Spleen (tissue), 11 donors: ENCODE results near the gene PAK1IP1. TPM values are rescaled to one million over a fixed set of nuclear protein-coding genes. Genes with fewer than 3 reads are reported as not detected.

ENCODE experiments used
- DNase-seq: peaks from one replicate; pipeline ENCODE4 v3.0.0-alpha.2; 2020
- H3K27ac ChIP-seq, 8 donors: fragments of 200-600 bp; sonication (generic) in 7 of 8; 1 replicate in 4 of 8; 2 replicates in 4 of 8; pipeline versions ENCODE4 v1.5.0 to v1.8.0; 2016 to 2021; ENCODE audit warnings: inconsistent platforms in 4 of 8, mild to moderate bottlenecking in 4 of 8, moderate library complexity in 1 of 8
- H3K27me3 ChIP-seq, 7 donors: fragments of 200-600 bp; sonication (generic) in 6 of 7; replicated peaks in 1 of 7; 1 replicate in 4 of 7; 2 replicates in 3 of 7; pipeline versions ENCODE4 v1.5.0 to v1.8.0; 2016 to 2021; ENCODE audit warnings: inconsistent platforms in 3 of 7, mild to moderate bottlenecking in 1 of 7
- H3K36me3 ChIP-seq, 6 donors: fragments of 200-600 bp; sonication (generic) in 5 of 6; 1 replicate in 4 of 6; 2 replicates in 2 of 6; pipeline versions ENCODE4 v1.5.0 to v1.8.0; 2016 to 2021; ENCODE audit warnings: inconsistent platforms in 2 of 6
- H3K4me1 ChIP-seq, 6 donors: fragments of 200-600 bp; sonication (generic) in 5 of 6; 1 replicate in 3 of 6; 2 replicates in 3 of 6; pipeline versions ENCODE4 v1.5.0 to v1.8.0; 2016 to 2021; ENCODE audit warnings: inconsistent platforms in 3 of 6
- H3K4me3 ChIP-seq, 8 donors: fragments of 200-600 bp; sonication (generic) in 7 of 8; 1 replicate in 4 of 8; 2 replicates in 4 of 8; pipeline versions ENCODE4 v1.5.0 to v1.8.0; 2016 to 2021; ENCODE audit warnings: inconsistent platforms in 4 of 8, mild to moderate bottlenecking in 4 of 8, moderate library complexity in 2 of 8
- H3K9me3 ChIP-seq, 8 donors: fragments of 200-600 bp; sonication (generic) in 7 of 8; 1 replicate in 4 of 8; 2 replicates in 4 of 8; pipeline versions ENCODE4 v1.5.0 to v1.8.0; 2016 to 2021; ENCODE audit warnings: inconsistent platforms in 4 of 8
- CTCF ChIP-seq, 11 experiments: fragments of 200-600 bp in 7 of 11; fragments of 450-650 bp in 4 of 11; sonication (generic) in 4 of 11; IDR thresholded peaks in 8 of 11; conservative IDR thresholded peaks in 3 of 11; 1 replicate in 7 of 11; 2 replicates in 4 of 11; pipeline versions ENCODE4 v1.4.0 to v1.8.0; 2016 to 2021; ENCODE audit warnings: antibody characterized with exemption in 11 of 11, inconsistent platforms in 4 of 11, mild to moderate bottlenecking in 1 of 11
- POLR2A ChIP-seq, 3 donors: fragments of 450-650 bp; IDR thresholded peaks; one replicate each; pipeline ENCODE4 v1.5.1; 2017; ENCODE audit warnings: antibody characterized with exemption in 3 of 3, mild to moderate bottlenecking in 1 of 3
- POLR2AphosphoS5 ChIP-seq, 3 donors: sonication (generic); formaldehyde crosslinking; IDR thresholded peaks; one replicate each; pipeline ENCODE4 v1.5.1; 2017; ENCODE audit warnings: antibody characterized with exemption in 3 of 3
- WGBS, 5 donors: extraction: QIAGEN DNeasy Blood & Tissue Kit in 3 of 5; methylation state at CpG; one replicate each; pipeline versions ENCODE4 v1.1.5 to v1.1.7; 2013 to 2018; 5-methylcytosine and 5-hydroxymethylcytosine counted together
- intact Hi-C: fragments of 100-400 bp; cut with DNase I; formaldehyde crosslinking; loops from one replicate; pipeline ENCODE4 v1.15.0; 2023; ENCODE audit warnings: low total_unique reads
- polyA plus RNA-seq, 3 donors: library from polyadenylated mRNA; stranded (reverse); fragments of 200-250 nt; gene quantifications; one replicate each; pipeline ENCODE4 v1.2.1, GENCODE V29; 2013
- total RNA-seq, 7 donors: library from RNA; depleted of rRNA in 3 of 7; stranded (reverse); fragments of >200 nt in 3 of 7; fragmentation: NEBNext Ultra II Directional in 4 of 7; extraction: Animal tissue kit (Norgen Biotek cat#: 25700) in 4 of 7; gene quantifications; one replicate each; pipeline versions ENCODE4 v1.1.0 to v1.2.1, GENCODE V29; 2016 to 2021
- donor health status: healthy with polysubstance abuse.
- donor health status: DM: no; HTN: no; CAD: no; lungs with moderate emphysema.
- donor health status: DM: no; HTN: no; CAD: no.
- donor health status: Bipolar disorder and iron deficiency.
- donor health status: healthy.
- donor health status: DM: no; HTN: no; CAD: no.
- donor health status: DM: yes; HTN: yes; CAD: no.

The PAK1IP1 gene
- total and polyA plus RNA-seq, 10 donors: 7.3 to 14.7 (median 10.9) TPM

GRCh38 chr6:10668126-10668917, 26.4 kb upstream of the PAK1IP1 start:
- peaks cover 0 to 11% (median 2%) of the 10 kb centered on the region in 8 donors for H3K9me3 ChIP-seq
- H3K4me3 ChIP-seq: no peak overlapping the region
- no peaks in the 10 kb centered on the region for H3K36me3 ChIP-seq
- H3K4me1 ChIP-seq: no peaks in the 10 kb centered on the region
- intact Hi-C loops: no loop called here
- no peak overlapping the region for H3K27ac ChIP-seq
- no peak for TF ChIP-seq CTCF (IDR thresholded peaks at IDR 0.05 in 8 of 11, conservative IDR thresholded peaks at IDR 0.05 in 3 of 11)
- TF ChIP-seq POLR2A (IDR thresholded peaks at IDR 0.05): no peak
- TF ChIP-seq POLR2AphosphoS5 (IDR thresholded peaks at IDR 0.05): no peak
- DNase-seq: no peak
- WGBS, 5 donors: 78 to 86% (median 85%) methylated on average over 6 of the region's 6 CpGs
- H3K27me3 ChIP-seq: peaks cover 0 to 11% (median 0%) of the 10 kb centered on the region in 7 donors

GRCh38 chr6:10676403-10676802, 18.4 kb upstream of the PAK1IP1 start:
- Histone ChIP-seq H3K9me3 (no peaks in the 10 kb centered on the region), H3K4me1 (no peaks in the 10 kb centered on the region), H3K27ac (no peak overlapping the region), H3K36me3 (no peaks in the 10 kb centered on the region), H3K27me3 (no peaks in the 10 kb centered on the region), H3K4me3 (no peak overlapping the region)
- DNase-seq: no peak
- no peak for TF ChIP-seq POLR2A (IDR thresholded peaks at IDR 0.05)
- TF ChIP-seq CTCF (IDR thresholded peaks at IDR 0.05 in 8 of 11, conservative IDR thresholded peaks at IDR 0.05 in 3 of 11): no peak
- TF ChIP-seq POLR2AphosphoS5 (IDR thresholded peaks at IDR 0.05): no peak
- WGBS, 5 donors: 94 to 98% (median 96%) methylated on average over 7 of the region's 7 CpGs
- intact Hi-C loops: no loop called here

- TF ChIP-seq POLR2AphosphoS5 (IDR thresholded peaks at IDR 0.05): no peak
- TF ChIP-seq CTCF (IDR thresholded peaks at IDR 0.05 in 8 of 11, conservative IDR thresholded peaks at IDR 0.05 in 3 of 11): no peak
- no peak for TF ChIP-seq POLR2A (IDR thresholded peaks at IDR 0.05)
- Histone ChIP-seq H3K27me3 (no peaks in the 10 kb centered on the region), H3K4me1 (no peaks in the 10 kb centered on the region), H3K9me3 (no peaks in the 10 kb centered on the region), H3K4me3 (no peak overlapping the region), H3K36me3 (no peaks in the 10 kb centered on the region), H3K27ac (no peak overlapping the region)
- 89 to 98% (median 92%) methylated on average over 4 of the region's 4 CpGs for WGBS, 5 donors
- no peak for DNase-seq
- intact Hi-C loops: no loop called here
These were observed 16.3 kb upstream of the PAK1IP1 start for GRCh38 chr6:10678456-10678855.

- Histone ChIP-seq H3K36me3 (no peaks in the 10 kb centered on the region), H3K4me1 (no peaks in the 10 kb centered on the region), H3K4me3 (no peak overlapping the region), H3K27me3 (peaks cover 0 to 1% (median 0%) of the 10 kb centered on the region in 7 donors), H3K9me3 (no peaks in the 10 kb centered on the region), H3K27ac (no peak overlapping the region)
- no peak for TF ChIP-seq CTCF (IDR thresholded peaks at IDR 0.05 in 8 of 11, conservative IDR thresholded peaks at IDR 0.05 in 3 of 11)
- TF ChIP-seq POLR2AphosphoS5 (IDR thresholded peaks at IDR 0.05): no peak
- TF ChIP-seq POLR2A (IDR thresholded peaks at IDR 0.05): no peak
- intact Hi-C loops: no loop called here
- DNase-seq: no peak
- 68 to 85% (median 76%) methylated on average over 3 of the region's 3 CpGs for WGBS, 5 donors
These were observed 13.0 kb upstream of the PAK1IP1 start for GRCh38 chr6:10681795-10682194.
